Stimulated activated CD8-positive, alpha-beta memory T cell treated with anti-CD3 and anti-CD28 coated beads, Interleukin-12 subunit alpha, Interleukin-12 subunit beta, amount 100 ng/mL, for 24 hours (primary cell): Measurements from ENCODE around the gene SFSWAP.

Experiments
- DNase-seq: peaks from one replicate; pipeline ENCODE4 v3.0.0-alpha.2; 2020; ENCODE audit errors: extremely low read depth

Gene SFSWAP

DNA sequence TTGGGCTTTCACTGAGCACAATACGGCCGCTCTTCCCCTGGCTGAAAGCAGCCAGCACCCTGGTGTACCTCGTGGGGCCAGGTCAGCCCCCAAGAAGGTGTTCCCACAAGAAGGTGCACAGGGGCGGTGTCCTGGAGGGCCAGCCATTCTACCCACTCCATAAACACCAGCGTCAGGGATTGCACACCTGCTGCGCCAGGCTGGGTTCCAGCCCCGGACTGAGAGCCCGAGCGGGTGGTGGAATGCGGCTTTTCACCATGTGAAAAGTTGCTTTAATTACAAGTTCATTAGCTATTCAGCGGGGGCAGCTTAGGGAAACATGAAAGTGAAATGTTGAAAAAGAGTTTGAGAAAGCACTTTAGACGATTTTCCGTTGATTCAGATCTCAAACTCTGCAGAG, 99.8 kb downstream of the SFSWAP start:
- DNase-seq, result no peak

DNA sequence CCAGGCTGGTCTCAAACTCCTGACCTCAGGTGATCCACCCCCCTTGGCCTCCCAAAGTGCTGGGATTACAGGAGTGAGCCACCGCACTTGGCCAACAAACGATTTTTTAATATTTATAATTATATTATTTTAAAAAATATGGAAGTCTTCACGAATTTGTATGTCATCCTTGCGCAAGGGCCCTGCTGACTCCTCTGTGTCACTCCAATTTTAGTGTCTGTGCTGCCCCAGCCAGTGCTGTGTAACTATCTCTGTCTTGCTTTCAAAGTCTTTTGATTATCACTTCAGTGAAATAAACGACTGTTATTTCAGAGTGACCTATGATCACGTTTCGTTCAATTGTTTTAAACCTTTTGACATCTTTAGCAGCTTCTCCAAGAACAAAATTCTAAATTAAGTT, 104.2 kb downstream of the SFSWAP start:
- DNase-seq, result no peak

GRCh38 chr12:131816495-131816894, 105.6 kb downstream of the SFSWAP start:
- no peak for DNase-seq

DNA sequence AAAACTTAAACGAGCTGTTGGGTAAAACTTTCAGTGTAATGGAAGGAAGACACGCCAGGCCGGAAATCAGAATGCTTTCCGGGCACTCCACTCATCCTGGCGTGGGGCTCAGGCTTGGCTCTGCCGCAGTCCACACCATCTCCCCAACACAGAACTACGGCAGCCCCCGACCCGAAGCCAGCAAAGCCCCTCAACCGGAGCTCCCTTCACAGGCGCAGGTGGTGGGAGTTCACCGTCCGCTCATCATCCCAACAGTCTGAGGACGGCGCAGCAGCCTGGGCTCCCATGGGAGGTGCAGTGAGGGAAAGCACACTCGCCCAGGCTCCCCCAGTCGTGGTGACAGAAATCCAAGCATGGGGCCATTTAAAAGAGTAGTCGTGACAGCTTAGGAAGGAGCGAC, 106.4 kb downstream of the SFSWAP start:
- no peak for DNase-seq

- DNase-seq, result no peak
These were observed 108.1 kb downstream of the SFSWAP start for GRCh38 chr12:131818821-131819585.

DNA sequence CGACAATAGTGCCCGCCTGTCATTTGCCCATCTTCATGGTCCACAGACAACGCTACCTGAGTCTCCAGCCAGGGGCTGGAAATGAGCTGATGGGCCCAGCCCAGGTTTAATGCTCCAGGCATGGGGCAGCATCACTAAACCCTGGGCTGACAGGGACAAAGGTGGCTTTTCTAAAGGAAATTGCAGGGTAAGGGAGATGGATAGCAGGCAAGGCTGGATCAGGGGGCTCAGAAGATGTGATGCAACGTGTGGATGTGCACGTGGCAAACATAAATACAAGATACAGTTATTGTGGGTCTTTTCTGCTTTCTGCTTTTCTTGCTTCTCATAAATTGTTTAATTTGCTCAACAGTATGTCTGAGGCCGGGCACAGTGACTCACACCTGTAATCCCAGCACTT, 113.6 kb downstream of the SFSWAP start:
- DNase-seq, result no peak

DNA sequence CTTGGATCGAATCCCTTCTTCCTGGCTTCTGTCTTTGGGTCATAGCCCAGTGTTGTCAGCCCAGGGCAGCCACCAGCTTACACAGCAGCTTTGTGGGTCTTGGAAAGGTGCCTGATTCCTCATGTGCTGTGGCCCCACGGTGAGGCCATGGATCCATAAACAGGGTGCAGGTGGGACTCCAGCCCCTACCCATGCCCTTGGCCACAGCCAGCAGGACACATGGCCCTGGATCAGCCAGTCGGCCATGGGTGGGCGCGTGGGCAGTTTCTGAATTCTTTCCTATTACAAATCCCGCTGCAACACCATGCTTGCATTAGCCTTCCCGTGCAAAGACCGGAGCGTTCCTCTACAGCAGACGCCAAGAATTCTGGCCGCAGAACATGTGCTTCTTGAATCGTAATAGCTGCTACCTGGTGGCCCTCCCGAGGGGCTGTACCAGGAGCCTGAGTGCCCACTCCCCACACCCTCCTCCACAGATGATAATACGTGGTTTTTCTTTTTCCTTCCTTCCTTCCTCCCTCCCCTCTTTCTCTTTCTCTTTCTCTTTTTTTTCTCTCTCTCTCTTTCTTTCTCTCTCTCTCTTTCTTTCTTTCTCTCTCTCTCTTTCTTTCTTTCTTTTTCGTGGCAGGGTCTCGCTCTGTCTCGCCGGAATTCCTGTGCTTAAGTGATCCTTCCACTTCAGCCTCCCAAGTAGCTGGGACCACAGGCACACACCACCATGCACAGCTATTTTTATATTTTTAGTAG, 114.4 kb downstream of the SFSWAP start:
- no peak for DNase-seq

DNA sequence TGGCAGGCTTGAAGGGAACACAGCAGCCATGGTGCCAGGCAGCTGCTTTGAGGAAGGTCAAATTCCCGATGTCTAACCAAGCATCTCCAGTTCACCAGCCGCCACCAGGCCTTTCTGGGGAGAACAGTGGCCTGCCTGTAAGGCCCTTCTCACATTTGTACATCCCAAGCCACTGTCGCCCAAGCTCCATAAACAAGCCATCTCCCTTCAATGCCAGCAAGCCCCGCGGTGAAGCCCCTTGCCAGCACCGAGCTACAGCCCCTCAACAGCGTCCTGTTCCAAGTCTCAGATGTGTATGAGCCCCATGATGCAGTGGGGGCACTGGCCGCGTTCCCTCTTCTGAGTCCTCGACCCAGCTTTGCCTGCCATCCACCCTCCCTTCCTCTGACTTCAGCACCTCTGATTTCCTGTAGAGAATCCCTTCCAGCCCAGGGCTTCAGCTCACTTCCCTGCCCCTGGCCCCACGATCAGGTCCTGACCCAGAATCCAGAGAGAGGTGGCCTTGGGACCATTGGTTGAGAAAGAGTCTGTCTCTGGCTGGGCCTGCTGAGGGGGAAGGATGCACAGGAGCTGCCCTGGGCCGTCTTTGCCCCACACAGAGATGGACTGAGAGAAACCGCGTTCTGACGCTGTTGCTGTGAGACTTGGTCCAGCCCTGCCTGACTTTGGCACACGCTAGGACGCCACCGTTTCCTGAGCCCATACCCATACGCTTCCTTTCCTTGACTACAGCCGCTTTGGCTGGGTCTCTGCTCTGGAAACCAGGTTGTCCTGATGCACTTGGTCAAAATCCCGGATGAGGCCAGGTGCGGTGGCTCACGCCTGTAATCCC, 115.4 kb downstream of the SFSWAP start:
- no peak for DNase-seq

DNA sequence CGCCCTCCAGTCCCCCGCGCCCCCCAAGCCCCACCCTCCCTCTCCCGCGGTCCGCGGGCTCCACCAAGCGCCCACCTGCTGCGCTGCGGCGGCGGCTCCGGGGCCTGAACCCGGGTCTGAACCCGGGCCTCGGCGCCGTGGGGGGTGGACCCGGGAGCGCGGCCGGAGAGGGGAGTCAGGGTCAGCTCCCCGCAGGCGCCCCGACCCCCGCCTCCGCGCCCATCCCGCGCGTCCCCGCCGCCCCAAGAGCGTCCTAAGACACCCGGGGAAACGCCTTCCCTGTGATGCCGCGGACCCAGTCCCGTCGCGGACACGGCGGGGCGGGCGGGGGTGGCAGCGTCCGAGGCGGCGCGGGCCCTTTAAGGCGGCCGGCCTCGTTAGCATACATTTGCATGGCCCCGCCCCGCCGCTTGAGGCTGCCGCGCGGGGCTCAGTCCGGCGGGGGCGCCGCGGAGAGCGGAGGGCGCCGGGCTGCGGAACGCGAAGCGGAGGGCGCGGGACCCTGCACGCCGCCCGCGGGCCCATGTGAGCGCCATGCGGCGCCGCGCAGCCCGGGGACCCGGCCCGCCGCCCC, 117.2 kb downstream of the SFSWAP start, which contains the start of gene MMP17:
MMP17 (plus strand) TSS at position 433 of the 574 bp plus-strand sequence; CDS start at position 535, 102 bp downstream.
- DNase-seq, result no peak

DNA sequence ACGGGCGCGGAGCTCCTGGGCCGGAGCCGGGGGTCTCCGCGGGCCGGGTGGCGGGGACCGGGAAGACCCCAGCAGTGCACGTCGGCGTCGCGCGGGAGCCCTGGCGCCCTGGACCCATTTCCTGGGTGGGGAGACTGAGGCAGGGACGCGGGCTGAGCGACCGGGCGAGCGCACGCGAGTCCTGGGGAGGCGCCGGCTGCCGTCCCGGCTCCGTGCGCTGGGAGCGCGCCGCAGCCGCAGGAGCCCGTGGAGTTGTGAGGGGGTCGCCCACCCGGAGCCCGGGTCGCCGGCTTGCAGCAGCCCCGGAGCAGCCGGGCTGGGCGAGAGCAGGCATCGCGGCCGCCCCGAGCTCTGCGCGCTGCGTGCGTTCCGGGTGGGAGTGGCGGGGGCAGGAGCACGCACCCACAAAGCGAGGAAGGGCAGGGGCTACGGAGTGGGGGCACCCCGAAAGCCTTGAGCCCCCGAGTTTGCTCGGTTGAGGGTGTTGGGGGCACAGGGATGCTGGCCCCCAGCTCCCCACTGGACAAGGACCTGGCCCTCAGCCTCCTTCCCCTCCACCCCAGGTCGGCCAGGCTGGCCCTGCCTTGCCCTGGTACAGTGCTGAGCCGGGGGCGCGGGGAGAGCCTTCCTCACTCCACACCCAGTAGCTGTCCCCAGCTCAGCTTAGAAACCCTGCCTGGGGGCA, 117.9 kb downstream of the SFSWAP start:
- DNase-seq, result no peak

DNA sequence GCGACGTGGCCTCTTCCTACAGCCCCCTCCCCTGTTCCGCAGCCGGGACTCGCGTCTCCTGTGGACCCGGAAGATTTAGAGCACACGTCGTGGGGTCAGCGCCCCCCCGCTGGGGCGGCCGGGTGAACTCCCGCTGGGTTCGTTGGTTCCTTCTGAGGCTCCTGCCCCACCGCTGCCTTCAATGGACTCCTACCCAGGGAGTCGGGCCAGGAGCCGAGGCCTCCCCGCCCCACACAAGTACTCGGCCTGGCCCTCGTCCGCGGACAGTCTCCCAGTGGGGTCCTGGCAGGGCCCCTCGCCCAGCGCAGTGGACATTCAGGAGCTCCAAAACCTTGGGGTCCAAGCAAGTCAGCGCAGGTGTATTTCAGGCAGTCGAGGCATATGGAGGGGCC, 118.5 kb downstream of the SFSWAP start:
- DNase-seq, result no peak

- DNase-seq, result no peak
These were observed 119.0 kb downstream of the SFSWAP start for GRCh38 chr12:131829791-131830334.

- no peak for DNase-seq
These were observed 119.5 kb downstream of the SFSWAP start for GRCh38 chr12:131830335-131830913.

- DNase-seq, result no peak
These were observed 120.2 kb downstream of the SFSWAP start for GRCh38 chr12:131830914-131831571.

- no peak for DNase-seq
These were observed 120.7 kb downstream of the SFSWAP start for GRCh38 chr12:131831635-131832041.

DNA sequence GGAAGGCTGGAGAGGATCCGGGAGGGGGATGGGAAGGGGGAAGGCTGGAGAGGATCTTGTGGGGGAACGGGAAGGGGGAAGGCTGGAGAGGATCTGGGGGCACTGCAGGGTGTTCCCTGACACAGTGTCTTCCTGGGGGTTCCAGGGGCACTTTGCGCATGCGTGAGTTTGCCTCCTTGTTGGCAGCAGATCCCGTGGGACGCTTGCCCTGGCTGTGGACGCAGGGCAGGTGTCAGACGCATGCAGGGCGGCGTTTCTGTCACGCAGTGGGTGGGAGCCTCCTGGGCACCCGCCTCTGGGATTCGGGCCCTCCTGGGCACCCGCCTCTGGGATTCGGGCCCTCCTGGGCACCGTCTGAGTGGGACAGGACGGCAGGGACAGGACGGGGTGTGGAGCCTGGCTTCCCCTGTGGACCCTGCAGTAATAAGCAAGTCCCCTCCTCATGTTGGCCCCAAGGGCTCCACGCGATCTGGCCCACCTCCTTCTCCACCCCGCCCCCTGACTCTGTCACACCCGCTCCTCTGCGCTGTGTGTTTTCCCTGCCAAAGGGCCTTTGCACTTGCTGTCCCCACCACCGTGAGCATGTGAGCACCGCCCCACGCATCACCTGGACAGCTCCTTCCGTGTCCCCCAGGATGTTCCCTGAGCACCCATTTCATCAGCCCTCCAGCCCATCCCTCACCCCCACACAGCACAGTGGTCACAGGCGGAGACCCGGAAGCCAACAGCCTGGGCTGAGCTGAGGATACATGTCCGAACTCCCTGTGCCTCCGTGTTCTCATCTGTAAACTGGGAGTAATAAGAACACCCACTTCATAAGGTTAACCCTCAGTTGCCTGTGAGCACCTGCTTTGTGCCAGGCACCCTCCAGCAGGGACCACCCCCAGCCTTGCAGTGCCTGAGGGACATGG, 121.7 kb downstream of the SFSWAP start:
- no peak for DNase-seq

DNA sequence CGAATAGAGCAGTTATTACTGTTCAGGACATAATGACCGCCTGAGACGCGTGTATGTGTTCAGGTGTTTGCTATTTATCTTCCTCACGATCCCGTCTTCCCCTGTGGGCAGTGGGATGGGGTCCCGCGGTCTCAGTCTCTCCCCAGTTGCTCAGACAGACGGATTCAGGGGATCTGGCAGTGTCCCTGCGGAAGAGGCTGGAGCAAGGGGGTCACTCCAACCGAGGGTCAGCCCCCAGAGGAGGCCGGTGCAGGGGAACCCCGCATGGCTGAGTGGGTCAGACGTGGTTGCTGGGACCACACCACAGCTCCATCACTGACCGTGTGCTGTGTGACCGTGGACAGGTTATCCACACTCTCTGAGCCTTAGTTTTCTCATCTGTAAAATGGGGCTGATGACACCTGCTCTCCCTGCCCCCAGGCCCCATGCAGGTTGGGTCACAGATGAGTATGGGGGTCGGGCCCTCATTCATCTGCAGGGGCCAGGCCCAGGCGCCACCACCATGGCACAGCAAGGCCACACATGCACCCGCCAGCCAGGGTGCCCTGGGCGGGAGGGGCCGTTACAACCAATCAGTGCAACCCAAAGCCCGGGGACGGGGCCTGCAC, 122.5 kb downstream of the SFSWAP start:
- DNase-seq, result no peak

DNA sequence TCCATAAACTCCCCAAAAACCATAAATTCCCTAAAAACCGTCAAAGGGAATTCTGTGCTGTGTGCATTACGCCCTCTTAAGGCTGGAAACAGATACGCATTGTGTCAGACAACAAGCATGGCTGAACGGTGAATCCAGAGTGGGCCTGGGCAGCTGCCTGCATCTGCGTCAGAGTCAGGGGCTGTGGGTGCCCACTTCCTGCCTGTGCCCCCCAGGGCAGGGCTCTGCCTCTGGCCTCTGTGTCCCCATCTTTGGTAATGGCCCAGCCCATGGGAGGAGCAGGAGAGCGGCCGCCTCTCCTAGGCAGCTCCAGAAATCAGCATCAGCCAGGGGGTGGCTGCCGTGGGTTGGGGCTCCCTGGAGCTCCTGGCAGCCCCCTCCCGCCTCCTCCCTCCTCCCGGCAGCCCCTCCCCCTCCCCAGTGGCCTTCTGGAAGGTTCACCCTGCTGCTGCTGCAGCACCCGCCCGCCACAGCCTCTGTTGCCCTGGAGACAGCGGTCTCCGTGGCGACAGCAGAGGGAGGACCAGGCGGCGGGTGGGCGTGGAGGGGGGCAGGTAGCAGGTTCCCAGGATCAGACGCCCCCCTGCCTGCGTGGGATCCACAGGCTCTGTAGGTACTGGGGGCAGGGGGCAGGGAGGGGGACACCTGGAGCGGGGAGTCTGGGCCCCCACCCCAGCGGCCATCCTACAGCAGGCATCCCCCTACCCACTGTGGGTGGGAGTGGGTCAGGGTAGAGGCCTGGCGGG, 123.2 kb downstream of the SFSWAP start:
- no peak for DNase-seq
